HFF-Myc (cell line): ENCODE data around the gene RFTN1.
A peak's percentile ranks its signal among the peaks of the same experiment; 100 is the strongest.

Experiments used
- DNase-seq: peaks from one replicate; pipeline ENCODE4 v3.0.0-alpha.2; 2011; ENCODE audit warnings: low read depth; ENCODE audit errors: extremely low read depth
- H3K4me3 ChIP-seq: replicated peaks from 2 replicates; pipeline ENCODE4 v1.5.1; 2011; ENCODE audit warnings: low read depth, mild to moderate bottlenecking, control low read depth, low read length
- TF ChIP-seq, protein P1 (sequence below): IDR thresholded peaks from 2 replicates; pipeline ENCODE4 v1.5.1; 2012; ENCODE audit warnings: mild to moderate bottlenecking, low read depth, low read length, control low read depth; ENCODE audit errors: missing control alignments

Gene RFTN1

DNA sequence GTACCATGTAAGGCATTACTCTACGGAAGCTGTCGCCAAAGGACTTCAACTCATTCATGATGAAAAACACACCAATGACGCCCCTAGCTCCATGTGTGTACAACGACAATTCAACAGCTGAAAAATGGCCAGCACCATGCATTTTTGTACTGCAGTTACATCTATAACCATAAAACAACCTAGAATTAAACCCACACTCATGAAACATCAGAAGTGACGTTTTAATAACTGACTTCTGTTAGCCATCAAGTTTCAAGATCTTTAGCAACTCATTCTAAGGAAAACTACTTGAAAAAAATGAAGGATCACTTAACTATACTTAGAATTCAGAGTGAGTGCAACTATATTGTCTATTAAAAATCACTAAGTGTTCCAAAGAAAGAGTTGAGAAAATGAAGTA, 84.9 kb downstream of the RFTN1 start:
- TF ChIP-seq, protein P1, sequence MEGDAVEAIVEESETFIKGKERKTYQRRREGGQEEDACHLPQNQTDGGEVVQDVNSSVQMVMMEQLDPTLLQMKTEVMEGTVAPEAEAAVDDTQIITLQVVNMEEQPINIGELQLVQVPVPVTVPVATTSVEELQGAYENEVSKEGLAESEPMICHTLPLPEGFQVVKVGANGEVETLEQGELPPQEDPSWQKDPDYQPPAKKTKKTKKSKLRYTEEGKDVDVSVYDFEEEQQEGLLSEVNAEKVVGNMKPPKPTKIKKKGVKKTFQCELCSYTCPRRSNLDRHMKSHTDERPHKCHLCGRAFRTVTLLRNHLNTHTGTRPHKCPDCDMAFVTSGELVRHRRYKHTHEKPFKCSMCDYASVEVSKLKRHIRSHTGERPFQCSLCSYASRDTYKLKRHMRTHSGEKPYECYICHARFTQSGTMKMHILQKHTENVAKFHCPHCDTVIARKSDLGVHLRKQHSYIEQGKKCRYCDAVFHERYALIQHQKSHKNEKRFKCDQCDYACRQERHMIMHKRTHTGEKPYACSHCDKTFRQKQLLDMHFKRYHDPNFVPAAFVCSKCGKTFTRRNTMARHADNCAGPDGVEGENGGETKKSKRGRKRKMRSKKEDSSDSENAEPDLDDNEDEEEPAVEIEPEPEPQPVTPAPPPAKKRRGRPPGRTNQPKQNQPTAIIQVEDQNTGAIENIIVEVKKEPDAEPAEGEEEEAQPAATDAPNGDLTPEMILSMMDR: no peak

DNA sequence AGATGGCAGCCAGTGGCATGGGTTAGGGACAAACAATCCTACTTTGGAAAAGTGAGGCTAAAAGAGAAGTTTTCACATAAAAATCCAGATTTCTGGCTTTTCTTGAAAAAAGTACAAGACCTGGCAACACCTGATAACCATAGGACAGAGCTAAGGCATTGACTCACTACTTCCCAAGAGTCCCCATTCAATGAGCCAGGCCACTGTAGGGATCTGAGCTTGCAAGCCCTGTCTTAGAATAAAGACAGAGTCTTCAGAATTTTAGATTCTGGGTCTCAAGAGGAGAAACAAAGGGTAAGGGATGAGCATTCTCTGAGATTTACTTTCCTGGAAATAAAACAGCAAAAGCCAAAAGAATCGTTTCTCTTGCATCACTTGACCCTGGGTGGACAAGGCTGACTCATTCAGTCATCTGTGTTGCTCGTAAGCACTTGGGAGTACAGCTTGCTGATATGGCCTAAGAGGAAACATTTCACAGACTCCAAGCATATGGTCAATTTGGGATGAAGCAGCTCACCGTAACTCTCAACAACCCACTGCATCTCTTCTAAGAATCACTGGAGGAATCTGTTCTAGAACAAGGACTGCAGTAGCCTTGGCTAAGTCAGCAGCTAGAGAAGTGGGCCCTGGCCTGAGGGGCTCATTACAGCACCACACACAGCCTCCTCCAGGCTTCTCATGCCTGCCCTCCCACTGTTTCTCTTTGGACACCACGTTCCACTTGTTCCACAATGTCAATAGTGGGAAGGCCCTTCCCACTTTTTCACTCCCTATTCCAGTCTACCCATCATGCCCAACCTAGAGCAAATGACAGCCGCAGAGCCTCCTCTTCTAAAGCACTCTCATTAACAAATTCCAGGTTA, 86.2 kb downstream of the RFTN1 start:
- no peak overlapping the region for H3K4me3 ChIP-seq
- peak; percentile 73 for DNase-seq
- TF ChIP-seq, protein P1: no peak

More for the DNA sequence above, 84.9 kb downstream of the RFTN1 start:
- no peak for DNase-seq
- no peak overlapping the region for H3K4me3 ChIP-seq

DNA sequence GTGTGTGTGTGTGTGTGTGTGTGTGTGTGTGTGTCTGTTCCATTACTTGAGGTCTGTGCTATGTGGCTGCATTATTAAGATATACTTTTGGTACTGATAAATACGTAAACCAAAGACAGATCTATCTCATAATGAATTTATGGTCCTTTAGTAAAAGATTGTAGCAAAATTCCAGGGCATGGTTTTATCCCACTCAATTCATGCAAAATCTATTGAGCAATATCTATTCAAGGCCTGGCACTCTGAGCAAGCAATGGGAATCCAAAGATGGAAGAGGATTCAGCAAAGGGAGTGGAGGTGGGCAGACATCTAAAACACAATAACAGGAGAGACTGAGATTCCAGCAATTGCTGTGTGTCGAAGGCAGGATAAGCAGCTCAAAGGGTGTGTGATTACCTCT, 86.8 kb downstream of the RFTN1 start:
- no peak for DNase-seq
- TF ChIP-seq, protein P1: no peak

DNA sequence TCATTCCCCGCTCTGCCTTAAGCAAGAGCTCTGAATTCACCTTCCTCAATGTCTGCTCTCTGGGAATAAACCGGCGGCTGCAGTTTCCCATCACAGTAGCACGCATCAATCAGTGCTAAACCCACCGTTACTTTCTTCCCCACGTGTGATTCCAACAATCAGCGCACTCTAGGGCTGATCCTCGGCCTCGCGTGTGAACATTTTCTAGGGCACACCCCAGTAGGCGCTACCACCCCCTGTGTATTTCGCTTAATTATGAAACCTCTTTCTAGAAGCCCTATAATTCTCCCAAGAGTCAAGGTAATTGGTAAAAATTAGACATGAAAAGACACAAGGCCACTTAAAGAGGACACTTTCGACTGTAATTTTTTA, 87.5 kb downstream of the RFTN1 start:
- no peak for DNase-seq
- H3K4me3 ChIP-seq: no peak overlapping the region
- TF ChIP-seq, protein P1: no peak

More for the DNA sequence above, 86.8 kb downstream of the RFTN1 start:
- no peak overlapping the region for H3K4me3 ChIP-seq

DNA sequence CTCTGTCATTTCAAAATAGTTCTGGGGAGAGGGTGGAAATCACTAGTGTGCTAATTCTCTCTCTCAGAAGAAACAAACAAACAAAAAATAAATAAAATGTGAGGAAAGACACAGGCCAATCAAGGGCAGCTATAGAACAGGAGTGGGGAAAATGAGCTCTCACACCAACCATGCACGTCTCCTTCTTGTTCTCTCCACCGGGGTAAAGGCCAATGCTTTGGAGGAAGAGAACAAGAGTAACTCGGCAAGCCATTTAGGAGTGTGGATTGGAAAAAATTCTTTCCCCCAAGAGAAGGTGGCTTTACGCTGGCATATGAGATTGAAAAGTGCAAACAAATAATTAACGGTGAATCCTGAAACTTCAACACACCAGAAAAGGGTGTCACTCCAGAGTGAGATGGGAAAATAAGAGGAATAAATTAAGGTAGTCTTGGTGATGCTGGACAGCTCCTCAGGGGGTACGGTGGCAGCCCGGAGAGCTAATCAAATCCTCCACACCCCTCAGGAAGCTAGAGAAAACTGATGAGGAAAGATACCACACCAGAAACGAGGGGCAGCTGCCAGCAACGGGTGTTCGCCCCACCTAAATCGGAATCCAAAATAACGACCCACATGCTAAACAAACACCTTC, 88.0 kb downstream of the RFTN1 start:
- no peak overlapping the region for H3K4me3 ChIP-seq
- DNase-seq: no peak
- TF ChIP-seq, protein P1: no peak

DNA sequence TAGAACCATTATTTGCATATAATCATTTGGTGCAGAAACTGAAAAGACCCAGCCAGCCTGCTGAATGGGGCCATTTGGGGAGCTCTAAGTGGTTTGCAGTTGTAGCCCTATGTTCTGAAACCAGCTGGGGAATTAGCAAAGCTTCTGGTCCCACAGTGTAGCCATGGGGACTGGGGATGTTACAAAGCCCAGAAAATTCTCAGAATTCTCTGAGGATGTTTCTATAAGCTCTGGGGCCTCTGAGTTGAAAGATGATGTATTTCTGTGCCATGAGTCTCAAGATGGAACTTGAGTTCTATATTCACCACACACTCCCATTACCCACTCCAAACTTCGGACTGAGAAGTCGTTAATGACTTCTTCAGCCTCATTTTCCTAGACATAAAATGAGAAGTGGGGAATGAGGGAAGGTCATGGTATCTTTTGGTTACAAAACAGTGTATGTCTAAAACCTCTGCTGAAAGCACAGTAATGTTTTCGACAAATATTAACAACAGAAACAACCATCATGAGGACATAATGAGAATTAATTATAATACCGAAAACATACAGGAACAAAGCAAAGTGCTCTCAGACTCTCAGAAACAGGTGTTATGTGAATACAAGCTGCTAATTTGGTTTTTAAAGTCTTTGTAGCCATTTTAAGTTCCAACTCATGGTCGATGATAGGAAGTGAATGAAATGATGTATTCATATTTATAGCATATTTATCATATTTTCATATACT, 89.4 kb downstream of the RFTN1 start:
- no peak overlapping the region for H3K4me3 ChIP-seq
- TF ChIP-seq, protein P1: no peak
- DNase-seq: no peak
